Measurements from ENCODE around the gene MLX. TPM values are rescaled to one million over a fixed set of nuclear protein-coding genes. Genes with fewer than 3 reads are reported as not detected.

The MLX gene
- total RNA-seq, 4 donors from 2014 or later = 24.4 to 33.9 (median 26.0) TPM

DNA sequence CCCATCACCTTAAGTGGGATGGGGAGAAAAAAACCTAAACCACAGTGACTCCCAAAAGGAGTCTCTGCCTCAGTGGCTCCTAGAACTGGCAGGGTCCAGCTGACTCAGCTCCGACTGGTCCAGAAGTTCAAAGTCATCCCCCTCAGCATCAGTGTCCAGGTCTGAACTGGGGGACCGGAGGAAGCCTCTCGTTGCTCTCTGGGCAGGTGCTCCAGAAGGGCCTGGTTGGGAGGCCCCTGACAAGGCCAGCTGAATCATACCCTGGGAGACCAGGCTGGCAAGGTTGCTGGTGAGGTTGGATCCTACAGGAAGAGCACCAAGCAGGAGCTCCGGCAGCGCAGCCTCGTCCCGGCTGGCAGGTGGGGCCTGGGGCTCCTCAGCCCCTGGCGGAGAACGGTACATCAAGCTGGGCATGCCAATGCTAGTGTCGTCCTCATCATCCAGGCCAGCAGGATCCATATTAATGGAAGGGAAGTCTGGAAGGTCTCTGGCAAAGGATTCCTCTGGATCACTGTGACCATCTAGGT, 14.9 kb downstream of the MLX start:
- WGBS, 2 donors (ENCODE audit: low coverage in 1 of 2) = 93% methylated on average over 5 of the region's 10 CpGs; no CpG with 5 or more reads in 1 of the 2 donors

DNA sequence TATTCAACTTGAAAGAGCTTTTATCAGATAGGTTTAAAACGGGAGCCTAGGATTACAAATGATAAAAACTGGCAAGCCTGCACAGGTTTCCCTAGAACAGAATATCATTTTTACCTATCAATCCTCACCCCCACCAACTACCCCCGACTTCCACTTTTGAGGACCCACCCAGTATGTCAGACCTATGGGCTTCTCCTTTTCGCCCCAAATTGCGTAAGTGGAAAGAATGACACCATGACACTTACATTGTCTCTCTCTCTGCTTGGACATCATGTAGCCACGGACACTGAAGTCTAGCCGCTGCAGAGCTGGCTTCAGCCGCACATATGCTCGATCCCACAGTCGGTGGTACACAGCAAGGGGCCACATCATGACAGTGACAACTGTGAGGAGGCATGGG, 18.0 kb downstream of the MLX start:
- WGBS, 2 donors (ENCODE audit: low coverage in 1 of 2) = 82 to 85% methylated on average over 7 to 9 of the region's 9 CpGs
- Histone ChIP-seq H3K9me3 (no peaks in the 10 kb centered on the region), H3K4me3 (no peak overlapping the region), H3K4me1 (peaks cover 0 to 24% (median 3%) of the 10 kb centered on the region in 3 donors), H3K36me3 (peaks cover 2 to 100% of the 10 kb centered on the region in 2 donors), H3K27me3 (no peaks in the 10 kb centered on the region), H3K27ac (no peak overlapping the region)
- no peak for ATAC-seq
- TF ChIP-seq CTCF (IDR thresholded peaks at IDR 0.05) (no peak), EP300 (IDR thresholded peaks at IDR 0.05) (no peak), POLR2A (IDR thresholded peaks at IDR 0.05) (no peak), POLR2AphosphoS5 (IDR thresholded peaks at IDR 0.05) (no peak)

More for the DNA sequence above, 14.9 kb downstream of the MLX start:
- Histone ChIP-seq H3K27ac (no peak overlapping the region), H3K27me3 (no peaks in the 10 kb centered on the region), H3K36me3 (peaks cover 2 to 75% of the 10 kb centered on the region in 2 donors), H3K9me3 (no peaks in the 10 kb centered on the region), H3K4me1 (peaks cover 3 to 28% (median 10%) of the 10 kb centered on the region in 3 donors), H3K4me3 (no peak overlapping the region)
- TF ChIP-seq CTCF (IDR thresholded peaks at IDR 0.05) (no peak), POLR2AphosphoS5 (IDR thresholded peaks at IDR 0.05) (no peak), POLR2A (IDR thresholded peaks at IDR 0.05) (no peak), EP300 (IDR thresholded peaks at IDR 0.05) (no peak)
- ATAC-seq = no peak

DNA sequence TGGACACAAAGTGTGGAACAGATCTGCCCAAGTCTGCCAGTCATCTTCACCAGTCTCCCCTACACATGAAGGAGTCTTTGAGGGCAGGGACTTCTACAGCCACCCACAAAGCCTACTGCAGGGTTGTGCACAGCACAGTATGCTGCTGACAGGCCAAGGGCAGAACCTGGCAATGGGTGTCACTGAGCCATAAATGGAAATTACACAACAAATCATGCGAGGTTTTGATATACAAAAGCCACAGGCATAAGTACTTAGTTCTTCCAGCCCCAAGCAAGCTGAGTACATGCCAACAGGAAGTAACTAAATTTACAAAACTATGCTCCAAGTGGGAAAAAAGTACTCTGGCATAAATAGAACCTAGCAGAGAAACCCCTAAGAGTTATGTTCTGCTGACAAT, 18.5 kb downstream of the MLX start:
- 44 to 80% methylated on average over 1 of the region's 1 CpG for WGBS, 2 donors (ENCODE audit: low coverage in 1 of 2)
- no peaks in the 10 kb centered on the region for H3K27me3 ChIP-seq
- ATAC-seq = no peak
- peaks cover 0 to 24% (median 3%) of the 10 kb centered on the region in 3 donors for H3K4me1 ChIP-seq
- H3K9me3 ChIP-seq = no peaks in the 10 kb centered on the region
- H3K4me3 ChIP-seq = no peak overlapping the region
- peaks cover 2 to 100% of the 10 kb centered on the region in 2 donors for H3K36me3 ChIP-seq
- no peak overlapping the region for H3K27ac ChIP-seq
- no peak for TF ChIP-seq POLR2A (IDR thresholded peaks at IDR 0.05)
- no peak for TF ChIP-seq CTCF (IDR thresholded peaks at IDR 0.05)
- TF ChIP-seq POLR2AphosphoS5 (IDR thresholded peaks at IDR 0.05) = no peak
- TF ChIP-seq EP300 (IDR thresholded peaks at IDR 0.05) = no peak

DNA sequence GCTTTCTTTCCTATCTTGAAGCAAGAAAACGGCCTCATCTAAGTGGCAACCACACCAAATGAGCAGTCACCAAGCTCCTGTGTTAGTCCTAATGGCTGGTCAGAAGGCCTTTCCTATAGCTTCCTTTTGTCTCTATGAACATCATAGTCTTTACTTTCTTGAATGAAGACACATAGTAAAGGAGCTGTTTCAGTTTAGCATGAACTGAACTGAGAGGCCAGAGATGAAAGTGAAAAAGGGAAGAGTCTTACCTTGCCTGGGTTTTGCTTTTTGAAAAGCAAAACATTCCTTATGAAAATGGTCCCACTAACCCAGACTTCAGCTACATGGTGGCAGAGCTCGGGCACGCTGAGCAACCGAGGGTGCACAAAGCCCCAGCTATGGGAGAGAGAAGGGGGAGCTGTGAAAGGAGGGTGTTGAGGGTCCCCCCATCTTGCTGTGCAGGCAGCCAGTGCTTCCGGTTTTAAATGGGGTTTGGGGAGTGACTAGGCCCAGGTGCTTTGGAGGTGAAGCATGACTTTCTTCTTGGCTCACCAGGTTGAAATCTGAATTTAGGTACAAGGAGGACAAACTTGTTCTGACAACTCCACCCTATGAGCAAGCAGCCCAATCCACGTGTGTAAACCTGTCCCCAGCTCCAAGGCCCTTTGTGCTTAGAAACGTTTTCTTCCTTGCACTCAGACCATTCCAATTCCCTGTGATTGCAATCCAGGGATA, 19.8 kb downstream of the MLX start:
- Histone ChIP-seq H3K4me1 (peaks cover 0 to 24% (median 3%) of the 10 kb centered on the region in 3 donors), H3K9me3 (no peaks in the 10 kb centered on the region), H3K36me3 (peaks cover 2 to 100% of the 10 kb centered on the region in 2 donors), H3K4me3 (no peak overlapping the region), H3K27ac (peak overlapping the region in 2 of 4 donors; percentile 12 to 42), H3K27me3 (no peaks in the 10 kb centered on the region)
- 79 to 93% methylated on average over 3 to 5 of the region's 7 CpGs for WGBS, 2 donors (ENCODE audit: low coverage in 1 of 2)
- no peak for ATAC-seq
- TF ChIP-seq EP300 (IDR thresholded peaks at IDR 0.05) = no peak
- TF ChIP-seq POLR2A (IDR thresholded peaks at IDR 0.05) = no peak
- no peak for TF ChIP-seq CTCF (IDR thresholded peaks at IDR 0.05)
- no peak for TF ChIP-seq POLR2AphosphoS5 (IDR thresholded peaks at IDR 0.05)

GRCh38 chr17:42590886-42591285, 24.0 kb downstream of the MLX start:
- ATAC-seq = no peak
- 89 to 92% methylated on average over 2 of the region's 2 CpGs for WGBS, 2 donors (ENCODE audit: low coverage in 1 of 2)
- TF ChIP-seq POLR2AphosphoS5 (IDR thresholded peaks at IDR 0.05) (no peak), POLR2A (IDR thresholded peaks at IDR 0.05) (no peak), CTCF (IDR thresholded peaks at IDR 0.05) (no peak), EP300 (IDR thresholded peaks at IDR 0.05) (no peak)
- Histone ChIP-seq H3K27me3 (no peaks in the 10 kb centered on the region), H3K4me1 (peaks cover 0 to 24% (median 3%) of the 10 kb centered on the region in 3 donors), H3K9me3 (no peaks in the 10 kb centered on the region), H3K27ac (no peak overlapping the region), H3K4me3 (no peak overlapping the region), H3K36me3 (peaks cover 0 to 76% of the 10 kb centered on the region in 2 donors)
